ENCODE measurements around the gene ADCY3. TPM values are rescaled to one million over a fixed set of nuclear protein-coding genes. Genes with fewer than 3 reads are reported as not detected.

The ADCY3 gene
- total RNA-seq, 1 experiment from 2014 or later = 57.6 TPM

- H3K79me2 ChIP-seq (ENCODE audit: low read length) = peaks cover 71% of the 10 kb centered on the region
- H3K27me3 ChIP-seq (ENCODE audit: low read length) = no peaks in the 10 kb centered on the region
- H3K9ac ChIP-seq (ENCODE audit: low read length) = no peak overlapping the region
- H3K4me2 ChIP-seq (ENCODE audit: low read depth, low read length, poor library complexity, severe bottlenecking) = no peak overlapping the region
- H2AFZ ChIP-seq (ENCODE audit: low read length) = no peak overlapping the region
- H3K9me3 ChIP-seq (ENCODE audit: low read length) = no peaks in the 10 kb centered on the region
- no peaks in the 10 kb centered on the region for H3K9me2 ChIP-seq (replicated peaks; ENCODE audit: insufficient read depth, low read length)
- DNase-seq = no peak
- H3K4me3 ChIP-seq (ENCODE audit: low read length) = no peak overlapping the region
- H3K36me3 ChIP-seq (ENCODE audit: insufficient read depth, low read length) = peaks cover 8% of the 10 kb centered on the region; the same call in 1 of the 2 replicates
- no peaks in the 10 kb centered on the region for H3K4me1 ChIP-seq (ENCODE audit: low read length)
- no peaks in the 10 kb centered on the region for H4K20me1 ChIP-seq (ENCODE audit: insufficient read depth, low read depth, low read length)
- no peak overlapping the region for H3K27ac ChIP-seq (ENCODE audit: low read length)
These were observed 33.2 kb downstream of the ADCY3 start for GRCh38 chr2:24886691-24887304.

- no peaks in the 10 kb centered on the region for H3K9me3 ChIP-seq (ENCODE audit: low read length)
- no peak overlapping the region for H2AFZ ChIP-seq (ENCODE audit: low read length)
- no peak overlapping the region for H3K4me3 ChIP-seq (ENCODE audit: low read length)
- H3K9ac ChIP-seq (ENCODE audit: low read length) = no peak overlapping the region
- peaks cover 8% of the 10 kb centered on the region; the same call in 1 of the 2 replicates for H3K36me3 ChIP-seq (ENCODE audit: insufficient read depth, low read length)
- no peaks in the 10 kb centered on the region for H4K20me1 ChIP-seq (ENCODE audit: insufficient read depth, low read depth, low read length)
- H3K4me1 ChIP-seq (ENCODE audit: low read length) = peaks cover 2% of the 10 kb centered on the region; the same call in 1 of the 2 replicates
- no peak overlapping the region for H3K27ac ChIP-seq (ENCODE audit: low read length)
- no peak for DNase-seq
- no peaks in the 10 kb centered on the region for H3K9me2 ChIP-seq (replicated peaks; ENCODE audit: insufficient read depth, low read length)
- no peak overlapping the region for H3K4me2 ChIP-seq (ENCODE audit: low read depth, low read length, poor library complexity, severe bottlenecking)
- peaks cover 73% of the 10 kb centered on the region for H3K79me2 ChIP-seq (ENCODE audit: low read length)
- H3K27me3 ChIP-seq (ENCODE audit: low read length) = no peaks in the 10 kb centered on the region
These were observed 33.9 kb downstream of the ADCY3 start for GRCh38 chr2:24886126-24886501.

GRCh38 chr2:24885221-24886125 lies 34.6 kb downstream of the ADCY3 start:
- peaks cover 8% of the 10 kb centered on the region; the same call in 1 of the 2 replicates for H3K36me3 ChIP-seq (ENCODE audit: insufficient read depth, low read length)
- peaks cover 79% of the 10 kb centered on the region for H3K79me2 ChIP-seq (ENCODE audit: low read length)
- DNase-seq = no peak
- no peak overlapping the region for H2AFZ ChIP-seq (ENCODE audit: low read length)
- no peaks in the 10 kb centered on the region for H3K9me3 ChIP-seq (ENCODE audit: low read length)
- no peak overlapping the region for H3K27ac ChIP-seq (ENCODE audit: low read length)
- H3K27me3 ChIP-seq (ENCODE audit: low read length) = no peaks in the 10 kb centered on the region
- peaks cover 3% of the 10 kb centered on the region; the same call in 1 of the 2 replicates for H3K4me1 ChIP-seq (ENCODE audit: low read length)
- H3K9me2 ChIP-seq (replicated peaks; ENCODE audit: insufficient read depth, low read length) = no peaks in the 10 kb centered on the region
- H3K4me2 ChIP-seq (ENCODE audit: low read depth, low read length, poor library complexity, severe bottlenecking) = no peak overlapping the region
- no peak overlapping the region for H3K4me3 ChIP-seq (ENCODE audit: low read length)
- no peak overlapping the region for H3K9ac ChIP-seq (ENCODE audit: low read length)
- no peaks in the 10 kb centered on the region for H4K20me1 ChIP-seq (ENCODE audit: insufficient read depth, low read depth, low read length)

- Histone ChIP-seq H3K27ac (ENCODE audit: low read length) (no peak overlapping the region), H3K4me3 (ENCODE audit: low read length) (no peak overlapping the region), H3K4me2 (ENCODE audit: low read depth, low read length, poor library complexity, severe bottlenecking) (no peak overlapping the region), H3K9me2 (replicated peaks; ENCODE audit: insufficient read depth, low read length) (no peaks in the 10 kb centered on the region), H2AFZ (ENCODE audit: low read length) (no peak overlapping the region), H3K36me3 (ENCODE audit: insufficient read depth, low read length) (peaks cover 8% of the 10 kb centered on the region; the same call in 1 of the 2 replicates), H3K79me2 (ENCODE audit: low read length) (peaks cover 88% of the 10 kb centered on the region), H4K20me1 (ENCODE audit: insufficient read depth, low read depth, low read length) (no peaks in the 10 kb centered on the region), H3K4me1 (ENCODE audit: low read length) (peaks cover 8% of the 10 kb centered on the region), H3K9ac (ENCODE audit: low read length) (no peak overlapping the region), H3K27me3 (ENCODE audit: low read length) (no peaks in the 10 kb centered on the region), H3K9me3 (ENCODE audit: low read length) (no peaks in the 10 kb centered on the region)
- DNase-seq = no peak
These were observed 36.1 kb downstream of the ADCY3 start for GRCh38 chr2:24883946-24884345.

GRCh38 chr2:24881623-24882022 lies 38.4 kb downstream of the ADCY3 start:
- peaks cover 90% of the 10 kb centered on the region for H3K79me2 ChIP-seq (ENCODE audit: low read length)
- H3K4me1 ChIP-seq (ENCODE audit: low read length) = peaks cover 8% of the 10 kb centered on the region
- H3K27me3 ChIP-seq (ENCODE audit: low read length) = no peaks in the 10 kb centered on the region
- no peaks in the 10 kb centered on the region for H4K20me1 ChIP-seq (ENCODE audit: insufficient read depth, low read depth, low read length)
- H2AFZ ChIP-seq (ENCODE audit: low read length) = no peak overlapping the region
- no peak overlapping the region for H3K4me2 ChIP-seq (ENCODE audit: low read depth, low read length, poor library complexity, severe bottlenecking)
- H3K9ac ChIP-seq (ENCODE audit: low read length) = no peak overlapping the region
- H3K9me2 ChIP-seq (replicated peaks; ENCODE audit: insufficient read depth, low read length) = no peaks in the 10 kb centered on the region
- H3K9me3 ChIP-seq (ENCODE audit: low read length) = no peaks in the 10 kb centered on the region
- no peak overlapping the region for H3K4me3 ChIP-seq (ENCODE audit: low read length)
- no peak for DNase-seq
- H3K36me3 ChIP-seq (ENCODE audit: insufficient read depth, low read length) = no peaks in the 10 kb centered on the region
- H3K27ac ChIP-seq (ENCODE audit: low read length) = no peak overlapping the region

GRCh38 chr2:24881158-24881557 lies 38.9 kb downstream of the ADCY3 start:
- Histone ChIP-seq H3K4me3 (ENCODE audit: low read length) (no peak overlapping the region), H3K4me1 (ENCODE audit: low read length) (peaks cover 8% of the 10 kb centered on the region), H3K79me2 (ENCODE audit: low read length) (peaks cover 90% of the 10 kb centered on the region), H3K27ac (ENCODE audit: low read length) (no peak overlapping the region), H3K36me3 (ENCODE audit: insufficient read depth, low read length) (no peaks in the 10 kb centered on the region), H3K9me2 (replicated peaks; ENCODE audit: insufficient read depth, low read length) (no peaks in the 10 kb centered on the region), H3K9me3 (ENCODE audit: low read length) (no peaks in the 10 kb centered on the region), H4K20me1 (ENCODE audit: insufficient read depth, low read depth, low read length) (0 out of 2 replicates have a peak, but pooled peaks cover under 1% of the 10 kb centered on the region), H3K27me3 (ENCODE audit: low read length) (no peaks in the 10 kb centered on the region), H3K4me2 (ENCODE audit: low read depth, low read length, poor library complexity, severe bottlenecking) (no peak overlapping the region), H3K9ac (ENCODE audit: low read length) (no peak overlapping the region), H2AFZ (ENCODE audit: low read length) (no peak overlapping the region)
- DNase-seq = no peak

GRCh38 chr2:24878341-24878740 lies 41.7 kb downstream of the ADCY3 start:
- no peak overlapping the region for H3K4me2 ChIP-seq (ENCODE audit: low read depth, low read length, poor library complexity, severe bottlenecking)
- H3K27me3 ChIP-seq (ENCODE audit: low read length) = no peaks in the 10 kb centered on the region
- DNase-seq = no peak
- 0 out of 2 replicates have a peak, but pooled peaks cover 11% of the 10 kb centered on the region for H4K20me1 ChIP-seq (ENCODE audit: insufficient read depth, low read depth, low read length)
- no peak overlapping the region for H3K27ac ChIP-seq (ENCODE audit: low read length)
- no peaks in the 10 kb centered on the region for H3K9me3 ChIP-seq (ENCODE audit: low read length)
- H2AFZ ChIP-seq (ENCODE audit: low read length) = no peak overlapping the region
- peaks cover 8% of the 10 kb centered on the region for H3K4me1 ChIP-seq (ENCODE audit: low read length)
- peaks cover 83% of the 10 kb centered on the region for H3K79me2 ChIP-seq (ENCODE audit: low read length)
- H3K36me3 ChIP-seq (ENCODE audit: insufficient read depth, low read length) = no peaks in the 10 kb centered on the region
- H3K9me2 ChIP-seq (replicated peaks; ENCODE audit: insufficient read depth, low read length) = no peaks in the 10 kb centered on the region
- no peak overlapping the region for H3K9ac ChIP-seq (ENCODE audit: low read length)
- H3K4me3 ChIP-seq (ENCODE audit: low read length) = no peak overlapping the region

- H3K79me2 ChIP-seq (ENCODE audit: low read length) = peaks cover 80% of the 10 kb centered on the region
- no peak overlapping the region for H3K9ac ChIP-seq (ENCODE audit: low read length)
- no peak for DNase-seq
- peaks cover 8% of the 10 kb centered on the region for H3K4me1 ChIP-seq (ENCODE audit: low read length)
- H3K27me3 ChIP-seq (ENCODE audit: low read length) = no peaks in the 10 kb centered on the region
- H3K36me3 ChIP-seq (ENCODE audit: insufficient read depth, low read length) = no peaks in the 10 kb centered on the region
- no peaks in the 10 kb centered on the region for H3K9me2 ChIP-seq (replicated peaks; ENCODE audit: insufficient read depth, low read length)
- no peak overlapping the region for H3K4me3 ChIP-seq (ENCODE audit: low read length)
- no peak overlapping the region for H3K4me2 ChIP-seq (ENCODE audit: low read depth, low read length, poor library complexity, severe bottlenecking)
- no peak overlapping the region for H3K27ac ChIP-seq (ENCODE audit: low read length)
- no peak overlapping the region for H2AFZ ChIP-seq (ENCODE audit: low read length)
- 0 out of 2 replicates have a peak, but pooled peaks cover 11% of the 10 kb centered on the region for H4K20me1 ChIP-seq (ENCODE audit: insufficient read depth, low read depth, low read length)
- no peaks in the 10 kb centered on the region for H3K9me3 ChIP-seq (ENCODE audit: low read length)
These were observed 42.4 kb downstream of the ADCY3 start for GRCh38 chr2:24877646-24878045.

All from Karpas-422 (cell line).